HEK293 (cell line): ENCODE data around the gene SHC3.

ENCODE experiments used
- CTCF ChIA-PET: fragments of 350-600 bp; formaldehyde crosslinking; extraction: SDS; loops from one replicate; lab custom pipeline; 2021; ENCODE audit warnings: antibody characterized with exemption; lab: Yijun Ruan, JAX
- POLR2A ChIA-PET: fragments of 300-600 bp; formaldehyde crosslinking; extraction: SDS; loops from one replicate; lab custom pipeline; 2020; ENCODE audit warnings: antibody characterized with exemption, inconsistent platforms; lab: Yijun Ruan, JAX
- H3K27ac ChIP-seq: fragments of 200-500 bp; sonication (Bioruptor generic); 2 replicates; pipeline ENCODE4 v1.5.1; 2014; ENCODE audit warnings: low read depth, low read length, control low read depth, inconsistent platforms; ENCODE audit errors: extremely low read depth
- H3K36me3 ChIP-seq, 2 experiments: fragments of 200-500 bp in 1 of 2; sonication (Bioruptor generic) in 1 of 2; 1 replicate in 1 of 2; 2 replicates in 1 of 2; pipeline ENCODE4 v1.5.1; 2014 to 2017; ENCODE audit warnings: inconsistent platforms in 2 of 2, low read length in 2 of 2; ENCODE audit not compliant: control insufficient read depth in 2 of 2, insufficient read depth in 1 of 2
- H3K4me1 ChIP-seq: fragments of 200-500 bp; sonication (Bioruptor generic); 2 replicates; pipeline ENCODE4 v1.5.1; 2014; ENCODE audit warnings: mild to moderate bottlenecking, low read length, inconsistent platforms; ENCODE audit not compliant: control insufficient read depth, insufficient read depth
- H3K4me3 ChIP-seq: 2 replicates; pipeline ENCODE4 v1.5.1; 2011; ENCODE audit warnings: low read depth, mild to moderate bottlenecking, control low read depth, low read length, moderate library complexity
- H3K9me3 ChIP-seq: fragments of 200-500 bp; sonication (Bioruptor generic); 2 replicates; pipeline ENCODE4 v1.5.1; 2014; ENCODE audit warnings: low read depth, low read length, inconsistent platforms; ENCODE audit not compliant: control insufficient read depth, insufficient read depth
- BCL11A ChIP-seq: fragments of 450-650 bp; formaldehyde crosslinking; IDR thresholded peaks from 2 replicates; pipeline ENCODE4 v1.5.1; 2016; ENCODE audit warnings: low read depth, missing biosample characterization, missing genetic modification characterization
- BCL11B ChIP-seq: fragments of 450-650 bp; formaldehyde crosslinking; IDR thresholded peaks from 2 replicates; pipeline ENCODE4 v1.5.1; 2016; ENCODE audit warnings: low read depth, missing biosample characterization, missing genetic modification characterization
- KLF8 ChIP-seq: fragments of 450-650 bp; formaldehyde crosslinking; IDR thresholded peaks from 2 replicates; pipeline ENCODE4 v1.5.1; 2016; ENCODE audit warnings: missing biosample characterization, missing genetic modification characterization
- MEIS1 ChIP-seq: sonication (generic); formaldehyde crosslinking; IDR thresholded peaks from 2 replicates; pipeline ENCODE4 v1.8.1; 2022; ENCODE audit warnings: missing genetic modification reagents, mild to moderate bottlenecking, borderline replicate concordance
- OSR2 ChIP-seq: fragments of 450-650 bp; formaldehyde crosslinking; IDR thresholded peaks from 2 replicates; pipeline ENCODE4 v1.5.1; 2016; ENCODE audit warnings: missing biosample characterization, missing genetic modification characterization
- PRDM6 ChIP-seq: fragments of 450-650 bp; formaldehyde crosslinking; IDR thresholded peaks from 2 replicates; pipeline ENCODE4 v1.5.1; 2017; ENCODE audit warnings: missing biosample characterization, missing genetic modification characterization
- WT1 ChIP-seq: fragments of 450-650 bp; formaldehyde crosslinking; IDR thresholded peaks from 2 replicates; pipeline ENCODE4 v1.5.1; 2016; ENCODE audit warnings: missing biosample characterization, missing genetic modification characterization
- ZBTB6 ChIP-seq: fragments of 450-650 bp; formaldehyde crosslinking; IDR thresholded peaks from 2 replicates; pipeline ENCODE4 v1.5.1; 2017; ENCODE audit warnings: missing biosample characterization, missing genetic modification characterization
- ZIC2 ChIP-seq: fragments of 450-650 bp; formaldehyde crosslinking; IDR thresholded peaks from 2 replicates; pipeline ENCODE4 v1.5.1; 2016; ENCODE audit warnings: missing biosample characterization, missing genetic modification characterization
- ZNF155 ChIP-seq: fragments of 450-650 bp; formaldehyde crosslinking; IDR thresholded peaks from 2 replicates; pipeline ENCODE4 v1.5.1; 2016; ENCODE audit warnings: missing biosample characterization, missing genetic modification characterization
- ZNF211 ChIP-seq: fragments of 450-650 bp; formaldehyde crosslinking; IDR thresholded peaks from 2 replicates; pipeline ENCODE4 v1.5.1; 2016; ENCODE audit warnings: low read depth, missing biosample characterization, missing genetic modification characterization
- ZNF223 ChIP-seq: fragments of 450-650 bp; formaldehyde crosslinking; IDR thresholded peaks from 2 replicates; pipeline ENCODE4 v1.5.1; 2016; ENCODE audit warnings: missing biosample characterization, missing genetic modification characterization
- ZNF366 ChIP-seq: fragments of 450-650 bp; formaldehyde crosslinking; conservative IDR thresholded peaks from 2 replicates; pipeline ENCODE4 v1.5.1; 2016; ENCODE audit warnings: missing biosample characterization, missing genetic modification characterization
- ZNF398 ChIP-seq: fragments of 450-650 bp; formaldehyde crosslinking; IDR thresholded peaks from 2 replicates; pipeline ENCODE4 v1.5.1; 2017; ENCODE audit warnings: missing biosample characterization, missing genetic modification characterization
- ZNF426 ChIP-seq: fragments of 450-650 bp; formaldehyde crosslinking; IDR thresholded peaks from 2 replicates; pipeline ENCODE4 v1.5.1; 2017; ENCODE audit warnings: missing biosample characterization, missing genetic modification characterization, mild to moderate bottlenecking, inconsistent platforms, moderate library complexity
- ZNF596 ChIP-seq: fragments of 450-650 bp; IDR thresholded peaks from 2 replicates; pipeline ENCODE4 v1.5.0; 2018; ENCODE audit warnings: missing biosample characterization, mild to moderate bottlenecking, missing genetic modification characterization, moderate library complexity
- ZNF600 ChIP-seq: fragments of 450-650 bp; formaldehyde crosslinking; IDR thresholded peaks from 2 replicates; pipeline ENCODE4 v1.5.1; 2016; ENCODE audit warnings: missing biosample characterization, missing genetic modification characterization
- ZNF621 ChIP-seq: fragments of 450-650 bp; formaldehyde crosslinking; IDR thresholded peaks from 2 replicates; pipeline ENCODE4 v1.5.1; 2017; ENCODE audit warnings: missing biosample characterization, missing genetic modification characterization
- ZNF658 ChIP-seq: fragments of 450-650 bp; formaldehyde crosslinking; IDR thresholded peaks from 2 replicates; pipeline ENCODE4; 2016; ENCODE audit warnings: missing biosample characterization, missing genetic modification characterization
- ZNF785 ChIP-seq: fragments of 450-650 bp; formaldehyde crosslinking; IDR thresholded peaks from 2 replicates; pipeline ENCODE4 v1.5.1; 2016; ENCODE audit warnings: missing biosample characterization, missing genetic modification characterization
- ZSCAN4 ChIP-seq: fragments of 450-650 bp; formaldehyde crosslinking; IDR thresholded peaks from 2 replicates; pipeline ENCODE4 v1.5.1; 2017; ENCODE audit warnings: missing biosample characterization, missing genetic modification characterization

SHC3 gene

GRCh38 chr9:88973281-88974045 lies 205.2 kb downstream of the SHC3 start (continued):
- 0 out of 2 replicates have a peak, but pooled peaks have one; percentile 16 for TF ChIP-seq ZNF398 (tag by site-specific recombination)
- TF ChIP-seq ZNF621: no peak
- 0 out of 2 replicates have a peak, but pooled peaks have one; percentile 12 for TF ChIP-seq ZNF211 (tag by site-specific recombination)
- TF ChIP-seq ZNF596: no peak

- TF ChIP-seq PRDM6 (tag by site-specific recombination) (no peak), WT1 (tag by site-specific recombination) (no peak), ZNF785 (tag by site-specific recombination) (no peak)
- Histone ChIP-seq H3K27ac (no peak overlapping the region), H3K4me1 (no peaks in the 10 kb centered on the region), H3K36me3 (no peaks in the 10 kb centered on the region), H3K9me3 (no peaks in the 10 kb centered on the region), H3K4me3 (no peak overlapping the region)
- CTCF ChIA-PET: no interaction called here
- POLR2A ChIA-PET: no interaction called here
Measured at GRCh38 chr9:88972401-88972800, 206.2 kb downstream of the SHC3 start.

GRCh38 chr9:88971131-88971960 lies 207.3 kb downstream of the SHC3 start:
- H3K9me3 ChIP-seq: no peaks in the 10 kb centered on the region
- no peak overlapping the region for H3K4me3 ChIP-seq
- ChIA-PET POLR2A (interaction anchor here (0.5 kb wide), 1 partner anchor 1270 kb away, joined by 3 read pairs; no protein-coding TSS in a partner anchor), CTCF (interaction anchor here (0.5 to 1.2 kb wide), 2 partner anchors 43 to 307 kb away, joined by 3 read pairs; no protein-coding TSS in a partner anchor)
- H3K36me3 ChIP-seq: no peaks in the 10 kb centered on the region
- TF ChIP-seq ZIC2 (tag by site-specific recombination): peak; percentile 16; the same call in 1 of the 2 replicates
- TF ChIP-seq ZNF600 (tag by site-specific recombination): no peak
- TF ChIP-seq ZNF366 (tag by site-specific recombination): no peak
- TF ChIP-seq KLF8 (tag by site-specific recombination): no peak
- no peaks in the 10 kb centered on the region for H3K4me1 ChIP-seq
- H3K27ac ChIP-seq: no peak overlapping the region

- no peaks in the 10 kb centered on the region for H3K36me3 ChIP-seq
- CTCF ChIA-PET: no interaction called here
- TF ChIP-seq ZSCAN4 (tag by site-specific recombination) (no peak), ZNF155 (tag by site-specific recombination) (no peak), BCL11B (no peak), ZNF223 (tag by site-specific recombination) (no peak), ZBTB6 (tag by site-specific recombination) (no peak), ZNF426 (tag by site-specific recombination) (no peak), MEIS1 (CRISPR knock-in tag) (no peak), OSR2 (tag by site-specific recombination) (no peak), ZNF658 (tag by site-specific recombination) (no peak), BCL11A (tag by site-specific recombination) (no peak)
Measured at GRCh38 chr9:88969646-88970373, 208.8 kb downstream of the SHC3 start.

More at GRCh38 chr9:88969646-88970373, 208.8 kb downstream of the SHC3 start:
- H3K27ac ChIP-seq: no peak overlapping the region
- POLR2A ChIA-PET: no interaction called here
- H3K4me3 ChIP-seq: no peak overlapping the region
- H3K4me1 ChIP-seq: no peaks in the 10 kb centered on the region
- H3K9me3 ChIP-seq: no peaks in the 10 kb centered on the region
